MG63 (cell line): Measurements from ENCODE around the gene NDUFS2. TPM values are rescaled to one million over a fixed set of nuclear protein-coding genes. Genes with fewer than 3 reads are reported as not detected.
A peak's percentile ranks its signal among the peaks of the same experiment; 100 is the strongest.
"Not testable (repeated sequence)": the region's sequence is repeated elsewhere in the genome, so short reads cannot be mapped to it uniquely, and the experiment has no call there.

ENCODE experiments used
- DNase-seq: peaks from one replicate; pipeline ENCODE4 v3.0.0-alpha.2; 2020
- H3K27me3 ChIP-seq: fragments of 250-450 bp; sonication (Bioruptor Pico); 2 replicates; pipeline ENCODE4 v1.5.1; 2020; ENCODE audit warnings: mild to moderate bottlenecking, moderate library complexity
- H3K36me3 ChIP-seq: fragments of 250-450 bp; sonication (Bioruptor Pico); 2 replicates; pipeline ENCODE4 v1.5.1; 2020; ENCODE audit warnings: mild to moderate bottlenecking, moderate library complexity
- H3K4me3 ChIP-seq: fragments of 250-450 bp; sonication (Bioruptor Pico); 2 replicates; pipeline ENCODE4 v1.5.1; 2020; ENCODE audit warnings: mild to moderate bottlenecking, moderate library complexity
- H3K9me3 ChIP-seq: fragments of 250-450 bp; sonication (Bioruptor Pico); 2 replicates; pipeline ENCODE4 v1.5.1; 2020; ENCODE audit warnings: mild to moderate bottlenecking, moderate library complexity
- total RNA-seq: library from RNA; depleted of rRNA; stranded (reverse); fragments of >200 nt; shearing (Covaris generic); gene quantifications from 2 replicates; pipeline ENCODE4 v1.2.3, GENCODE V29; 2014; ENCODE audit warnings: low replicate concordance

Gene NDUFS2
- total RNA-seq, 1 experiment from 2014 or later = 194 TPM

- Histone ChIP-seq H3K36me3 (peaks cover 14% of the 10 kb centered on the region), H3K27me3 (no peaks in the 10 kb centered on the region)
Measured at GRCh38 chr1:161223805-161224694, 21.9 kb downstream of the NDUFS2 start.

GRCh38 chr1:161224695-161225087 lies 22.5 kb downstream of the NDUFS2 start:
- H3K27me3 ChIP-seq, DNase-seq: not testable (repeated sequence)
- H3K36me3 ChIP-seq = peaks cover 21% of the 10 kb centered on the region

More at GRCh38 chr1:161223805-161224694, 21.9 kb downstream of the NDUFS2 start:
- no peak for DNase-seq
- no peak overlapping the region for H3K4me3 ChIP-seq
- no peaks in the 10 kb centered on the region for H3K9me3 ChIP-seq

DNA sequence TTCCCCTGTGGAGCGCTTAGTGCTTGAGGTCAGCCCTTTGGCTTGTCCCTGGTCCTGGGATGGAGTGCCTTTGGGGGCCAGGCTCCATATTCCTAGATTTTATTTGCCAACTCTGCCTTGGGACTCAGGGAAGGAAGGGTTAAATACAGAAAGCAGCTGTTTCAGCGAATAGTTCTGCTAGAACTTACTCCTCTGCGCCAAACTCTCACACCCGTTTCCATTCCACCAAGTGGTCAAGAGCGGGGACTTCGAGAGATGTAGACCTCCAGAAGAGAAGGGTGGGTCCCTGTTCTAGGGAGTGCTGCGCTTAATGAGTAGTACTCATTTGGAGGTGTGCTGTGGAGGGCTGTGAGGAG lies 23.0 kb downstream of the NDUFS2 start:
- Histone ChIP-seq H3K4me3 (peak overlapping the region; percentile 6; the same call in 1 of the 2 replicates), H3K9me3 (no peaks in the 10 kb centered on the region), H3K27me3 (no peaks in the 10 kb centered on the region), H3K36me3 (peaks cover 25% of the 10 kb centered on the region)
- DNase-seq = no peak

More at GRCh38 chr1:161224695-161225087, 22.5 kb downstream of the NDUFS2 start:
- H3K4me3 ChIP-seq, H3K9me3 ChIP-seq: not testable (repeated sequence)

GRCh38 chr1:161225534-161226319 lies 23.6 kb downstream of the NDUFS2 start, which contains the start of gene TOMM40L:
TOMM40L (plus strand) TSS chr1:161226060; CDS start chr1:161226490, 430 bp downstream.
- Histone ChIP-seq H3K27me3 (no peaks in the 10 kb centered on the region), H3K4me3 (peak within 1 kb of the TSS; percentile 99), H3K9me3 (no peaks in the 10 kb centered on the region), H3K36me3 (peaks cover 27% of the 10 kb centered on the region)
- peak; percentile 99 for DNase-seq

DNA sequence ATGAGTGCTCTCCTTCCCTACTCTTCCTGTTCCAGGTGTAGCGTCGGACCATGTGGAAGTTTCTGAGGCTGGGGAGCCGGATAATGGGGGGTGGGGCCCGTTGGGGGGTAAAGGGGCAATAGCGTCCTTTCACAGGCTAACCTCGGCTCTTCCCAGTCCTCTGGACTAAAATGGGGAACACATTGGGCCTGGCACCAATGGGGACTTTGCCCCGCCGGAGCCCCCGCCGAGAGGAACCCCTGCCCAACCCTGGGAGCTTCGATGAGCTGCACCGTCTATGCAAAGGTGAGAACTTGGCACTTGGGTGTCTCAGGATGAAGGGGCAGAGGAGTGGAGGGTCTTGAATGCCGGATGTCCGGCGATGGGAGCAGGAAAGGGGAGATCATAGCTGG lies 24.1 kb downstream of the NDUFS2 start:
- DNase-seq = no peak

DNA sequence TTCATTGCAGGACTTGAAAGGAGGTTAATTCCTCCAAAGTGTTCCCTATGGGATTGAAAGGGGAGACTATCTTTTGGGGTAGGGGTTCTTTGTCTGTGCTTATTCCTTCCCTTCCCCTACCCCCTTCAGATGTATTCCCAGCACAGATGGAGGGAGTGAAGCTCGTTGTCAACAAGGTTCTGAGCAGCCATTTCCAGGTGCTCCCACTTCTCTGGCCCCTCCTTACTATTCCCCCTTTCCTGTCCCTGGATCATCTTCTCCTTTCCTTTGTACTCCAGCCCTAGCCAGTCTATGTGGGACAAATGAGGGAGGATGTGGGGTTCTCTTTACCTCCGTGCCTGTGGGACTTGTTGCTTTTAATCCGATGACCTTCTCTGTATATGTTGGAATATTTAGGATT lies 24.6 kb downstream of the NDUFS2 start:
- peak overlapping the region; percentile 99 for H3K4me3 ChIP-seq
- no peak for DNase-seq

More for the DNA sequence above, 24.1 kb downstream of the NDUFS2 start:
- Histone ChIP-seq H3K36me3 (peaks cover 27% of the 10 kb centered on the region), H3K27me3 (no peaks in the 10 kb centered on the region), H3K4me3 (peak overlapping the region; percentile 99), H3K9me3 (no peaks in the 10 kb centered on the region)

DNA sequence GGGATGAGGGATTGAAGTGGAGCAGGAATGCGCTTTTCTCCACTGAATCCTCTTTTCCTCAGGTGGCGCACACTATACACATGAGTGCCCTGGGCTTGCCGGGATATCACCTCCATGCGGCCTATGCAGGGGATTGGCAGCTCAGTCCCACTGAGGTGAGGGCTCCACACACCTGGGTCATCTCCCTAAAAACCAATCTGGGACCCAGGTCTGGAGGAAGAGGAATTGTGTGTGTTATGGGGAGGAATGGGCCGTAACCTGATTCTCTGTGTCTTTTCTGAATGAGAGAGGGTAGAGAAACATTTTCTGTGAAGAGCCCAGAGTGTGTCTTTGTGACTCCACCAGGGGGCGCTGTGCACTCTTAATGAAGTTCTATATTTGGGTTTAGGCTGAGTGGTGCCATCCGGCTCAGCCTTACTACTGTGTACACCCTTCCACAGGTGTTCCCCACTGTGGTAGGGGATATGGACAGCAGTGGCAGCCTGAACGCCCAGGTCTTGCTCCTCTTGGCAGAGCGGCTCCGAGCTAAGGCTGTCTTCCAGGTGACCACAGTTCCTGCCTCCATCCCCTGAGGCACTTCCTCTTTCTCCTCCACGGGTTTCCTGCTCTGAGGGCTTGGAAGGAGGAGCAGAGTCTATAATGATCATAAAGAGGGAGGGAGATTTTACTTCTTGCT lies 25.2 kb downstream of the NDUFS2 start:
- DNase-seq = peak; percentile 64
- Histone ChIP-seq H3K4me3 (peak overlapping the region; percentile 99), H3K9me3 (no peaks in the 10 kb centered on the region), H3K27me3 (no peaks in the 10 kb centered on the region), H3K36me3 (peaks cover 27% of the 10 kb centered on the region)

More for the DNA sequence above, 24.6 kb downstream of the NDUFS2 start:
- Histone ChIP-seq H3K27me3 (no peaks in the 10 kb centered on the region), H3K36me3 (peaks cover 27% of the 10 kb centered on the region), H3K9me3 (no peaks in the 10 kb centered on the region)

- Histone ChIP-seq H3K27me3 (no peaks in the 10 kb centered on the region), H3K9me3 (no peaks in the 10 kb centered on the region), H3K36me3 (peaks cover 27% of the 10 kb centered on the region), H3K4me3 (no peak overlapping the region)
- DNase-seq = no peak
Measured at GRCh38 chr1:161228032-161228431, 25.9 kb downstream of the NDUFS2 start.

DNA sequence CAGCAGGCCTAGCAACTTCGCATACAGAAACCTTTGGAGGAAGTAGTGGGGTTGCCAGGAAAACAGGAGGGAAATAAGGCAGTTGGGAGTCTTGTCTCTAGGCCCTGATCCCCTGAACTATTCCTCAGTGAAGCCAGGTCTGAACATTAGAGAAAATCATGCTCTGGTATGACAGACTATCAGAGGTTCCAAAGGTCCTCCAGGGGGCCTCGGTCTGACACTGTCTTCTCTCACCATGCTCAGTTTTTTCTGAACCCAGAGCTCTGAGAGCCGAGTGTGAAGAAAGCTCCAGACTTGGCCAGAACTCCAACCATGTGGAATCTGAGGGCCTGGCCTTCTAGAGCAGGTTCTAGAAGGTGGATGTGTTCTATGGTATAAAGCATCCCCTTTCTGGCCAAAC lies 27.7 kb downstream of the NDUFS2 start:
- peaks cover 27% of the 10 kb centered on the region for H3K36me3 ChIP-seq
- no peak overlapping the region for H3K4me3 ChIP-seq
- DNase-seq = no peak
- no peaks in the 10 kb centered on the region for H3K9me3 ChIP-seq
- H3K27me3 ChIP-seq = no peaks in the 10 kb centered on the region

- no peak for DNase-seq
- H3K36me3 ChIP-seq = peaks cover 27% of the 10 kb centered on the region
- no peaks in the 10 kb centered on the region for H3K9me3 ChIP-seq
- H3K4me3 ChIP-seq = no peak overlapping the region
- H3K27me3 ChIP-seq = no peaks in the 10 kb centered on the region
Measured at GRCh38 chr1:161230762-161231161, 28.6 kb downstream of the NDUFS2 start.

DNA sequence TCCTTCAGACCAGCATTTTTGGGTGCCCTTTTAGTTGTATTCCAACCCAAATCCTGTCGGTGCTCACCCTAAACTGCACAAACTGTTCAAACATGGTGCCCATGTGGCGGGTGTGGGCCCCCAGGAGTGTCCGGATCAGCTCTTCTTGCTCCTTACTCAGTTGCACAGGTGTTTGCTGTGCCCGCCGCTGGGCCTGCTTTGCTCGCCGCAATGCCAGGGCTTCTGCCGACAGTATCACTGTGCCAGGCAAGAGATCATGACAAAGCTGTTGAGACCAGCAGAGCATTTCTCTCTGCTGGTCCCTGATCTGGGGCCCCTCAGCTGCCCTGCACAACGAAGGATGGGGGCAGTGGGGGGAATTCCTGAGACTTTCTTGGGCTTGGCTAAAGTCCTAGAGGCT lies 30.9 kb downstream of the NDUFS2 start:
- Histone ChIP-seq H3K36me3 (peaks cover 20% of the 10 kb centered on the region), H3K27me3 (no peaks in the 10 kb centered on the region), H3K9me3 (no peaks in the 10 kb centered on the region), H3K4me3 (no peak overlapping the region)
- DNase-seq = no peak

DNA sequence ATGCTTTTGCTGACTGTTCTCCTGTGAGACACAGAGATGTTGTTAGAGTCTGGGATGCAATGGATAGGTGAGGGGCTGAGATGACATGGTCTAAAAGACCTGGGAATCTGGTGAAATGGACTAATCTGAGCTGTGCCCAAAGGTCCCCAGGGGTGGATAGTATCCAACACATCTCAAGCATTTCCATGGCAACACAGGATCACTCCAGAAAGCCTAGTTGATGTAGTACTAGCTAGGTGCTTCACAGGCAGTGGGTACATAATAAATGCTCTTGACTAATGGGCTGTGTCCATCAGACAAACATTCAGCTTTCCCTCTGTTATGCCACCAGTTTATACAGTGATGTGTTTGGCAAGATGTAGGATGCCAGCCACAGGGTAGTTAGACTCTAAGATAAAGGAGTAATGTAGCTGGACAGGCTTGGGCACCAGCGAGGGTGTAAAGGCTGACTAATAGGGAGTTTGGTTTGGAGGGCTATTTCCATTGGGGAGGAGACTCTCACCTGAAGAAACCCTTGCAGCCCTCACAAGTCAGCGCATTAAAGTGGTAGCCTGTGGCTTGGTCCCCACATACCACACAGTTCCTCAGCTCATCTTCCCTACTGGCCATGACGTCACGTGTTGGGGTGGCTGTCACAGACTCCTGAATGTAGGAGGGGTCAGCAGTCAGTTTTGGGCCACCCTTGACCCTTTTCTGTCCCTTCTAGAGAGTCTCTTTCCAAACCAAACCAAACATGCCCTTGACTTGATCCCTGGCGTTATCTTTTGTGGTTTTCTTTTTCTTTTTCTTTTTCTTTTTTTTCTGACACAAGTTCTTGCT lies 34.0 kb downstream of the NDUFS2 start:
- DNase-seq = no peak
- H3K36me3 ChIP-seq = no peaks in the 10 kb centered on the region
- H3K4me3 ChIP-seq = no peak overlapping the region
- no peaks in the 10 kb centered on the region for H3K9me3 ChIP-seq
- H3K27me3 ChIP-seq = no peaks in the 10 kb centered on the region

- Histone ChIP-seq H3K4me3 (no peak within 1 kb of the TSS), H3K36me3 (no peaks in the 10 kb centered on the region), H3K9me3 (no peaks in the 10 kb centered on the region), H3K27me3 (no peaks in the 10 kb centered on the region)
- no peak for DNase-seq
Measured at GRCh38 chr1:161238039-161238473, 35.9 kb downstream of the NDUFS2 start, which contains the start of gene NR1I3. NR1I3 (minus strand) TSS chr1:161238203; CDS start chr1:161236565, 1,638 bp downstream.

GRCh38 chr1:161241682-161242081 lies 39.5 kb downstream of the NDUFS2 start:
- Histone ChIP-seq H3K9me3 (no peaks in the 10 kb centered on the region), H3K36me3 (no peaks in the 10 kb centered on the region), H3K27me3 (no peaks in the 10 kb centered on the region), H3K4me3 (no peak overlapping the region)
- DNase-seq = no peak

DNA sequence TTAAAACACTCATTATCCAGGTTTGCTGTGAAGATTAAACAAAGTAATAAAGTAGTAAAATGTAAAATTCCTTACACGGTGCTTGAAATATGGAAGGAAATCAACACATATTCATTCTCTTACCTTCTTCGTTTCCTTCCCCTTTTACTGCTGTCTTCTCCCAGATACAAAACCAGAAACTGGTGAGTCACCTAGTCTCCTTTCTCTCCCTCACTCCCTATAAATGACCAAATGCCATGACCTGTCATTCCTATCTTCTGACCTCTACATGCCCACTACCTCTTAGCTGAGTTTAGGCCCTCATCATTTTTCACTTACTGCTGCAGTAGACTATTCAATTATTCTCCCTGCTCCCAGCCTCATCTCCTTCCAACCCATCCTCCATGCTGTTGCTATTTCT lies 40.1 kb downstream of the NDUFS2 start:
- H3K9me3 ChIP-seq = no peaks in the 10 kb centered on the region
- no peaks in the 10 kb centered on the region for H3K36me3 ChIP-seq
- DNase-seq = no peak
- no peak overlapping the region for H3K4me3 ChIP-seq
- H3K27me3 ChIP-seq = no peaks in the 10 kb centered on the region

GRCh38 chr1:161244888-161245287 lies 42.7 kb downstream of the NDUFS2 start:
- Histone ChIP-seq H3K27me3 (no peaks in the 10 kb centered on the region), H3K36me3 (no peaks in the 10 kb centered on the region), H3K4me3 (no peak overlapping the region), H3K9me3 (no peaks in the 10 kb centered on the region)
- DNase-seq = no peak
